HG03469 (cell line): ENCODE data around the gene LAP3.
"Not testable (repeated sequence)": the region's sequence is repeated elsewhere in the genome, so short reads cannot be mapped to it uniquely, and the experiment has no call there.

Experiments
- ATAC-seq: cut with Tn5 transposase; IDR thresholded peaks from one replicate; pipeline ENCODE4 v1.9.1; 2021; ENCODE audit warnings: mild to moderate bottlenecking, moderate library complexity, moderate number of reproducible peaks; ENCODE audit not compliant: unreplicated experiment

LAP3 gene

GRCh38 chr4:17561195-17561909 is 15.6 kb upstream of the LAP3 start:
- ATAC-seq, result no peak

- no peak for ATAC-seq
These were observed 14.8 kb upstream of the LAP3 start for GRCh38 chr4:17562157-17562556.

DNA sequence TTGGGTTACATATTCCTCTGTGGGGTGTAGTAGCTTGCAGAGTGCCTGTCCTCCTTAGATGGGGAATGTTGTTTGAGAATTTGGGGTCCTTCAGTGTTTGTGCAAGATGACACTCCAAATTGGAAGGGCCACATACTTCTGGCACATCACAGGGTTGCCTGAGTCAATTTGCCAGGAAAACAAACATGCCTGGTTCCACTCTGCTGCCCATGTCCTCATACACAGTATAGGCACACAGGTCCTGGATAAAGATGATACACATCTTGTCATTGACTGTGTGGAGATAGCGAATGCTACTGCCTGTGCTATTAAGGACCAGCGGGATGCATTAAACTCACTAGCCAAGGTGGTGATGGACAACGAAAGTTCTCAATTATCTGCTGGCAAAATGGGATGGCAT is 11.2 kb upstream of the LAP3 start:
- no peak for ATAC-seq

DNA sequence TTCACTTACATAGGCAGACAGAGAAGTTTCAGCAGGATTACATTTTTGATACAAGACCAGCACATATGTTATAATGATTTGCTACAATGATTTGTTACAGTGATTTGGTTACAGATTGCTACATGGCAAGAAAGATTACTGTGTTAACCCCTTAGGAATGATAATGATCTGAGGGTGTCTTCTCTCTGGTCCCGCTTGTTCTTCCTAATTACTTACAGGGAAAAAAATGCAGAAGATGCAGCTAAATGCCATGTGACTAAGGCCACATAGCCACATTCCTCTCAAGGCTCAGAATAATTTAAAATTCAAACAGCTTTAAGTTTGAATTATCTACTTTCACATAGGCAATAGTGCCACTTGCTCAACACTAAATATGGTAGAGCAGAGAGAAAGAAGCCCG is 9.7 kb upstream of the LAP3 start:
- ATAC-seq, result no peak

- ATAC-seq, result no peak
These were observed 2.8 kb upstream of the LAP3 start for GRCh38 chr4:17574206-17574605.

GRCh38 chr4:17575177-17575576 is 1.8 kb upstream of the LAP3 start:
- ATAC-seq, result not testable (repeated sequence)

- ATAC-seq, result no peak
These were observed 875 bp downstream of the LAP3 start for GRCh38 chr4:17577665-17578481.

GRCh38 chr4:17578482-17578891 is 1.5 kb downstream of the LAP3 start:
- peak; percentile 27 for ATAC-seq

- no peak for ATAC-seq
These were observed 4.0 kb downstream of the LAP3 start for GRCh38 chr4:17580969-17581368.

GRCh38 chr4:17583276-17583675 is 6.3 kb downstream of the LAP3 start:
- ATAC-seq, result no peak

DNA sequence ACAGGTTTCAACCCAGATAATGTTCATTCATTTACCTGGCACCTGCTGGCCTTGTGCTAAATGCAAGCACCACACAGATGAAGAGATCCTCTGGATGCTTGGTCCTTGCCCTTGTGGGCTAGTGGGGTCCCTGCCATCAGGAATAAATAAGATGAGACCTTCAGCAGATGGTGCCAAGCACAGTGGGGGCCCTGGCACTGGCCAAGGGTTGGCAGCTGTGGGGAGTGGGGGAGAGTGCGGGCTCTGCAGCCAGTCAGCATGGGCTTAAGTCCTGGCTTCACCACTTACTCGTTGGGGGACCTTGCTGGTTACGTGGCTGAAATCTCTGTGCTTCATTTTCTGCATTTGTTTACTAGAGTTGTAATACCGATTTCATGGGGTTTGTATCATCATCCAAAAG is 6.9 kb downstream of the LAP3 start:
- no peak for ATAC-seq

GRCh38 chr4:17584521-17585213 is 7.7 kb downstream of the LAP3 start:
- no peak for ATAC-seq

DNA sequence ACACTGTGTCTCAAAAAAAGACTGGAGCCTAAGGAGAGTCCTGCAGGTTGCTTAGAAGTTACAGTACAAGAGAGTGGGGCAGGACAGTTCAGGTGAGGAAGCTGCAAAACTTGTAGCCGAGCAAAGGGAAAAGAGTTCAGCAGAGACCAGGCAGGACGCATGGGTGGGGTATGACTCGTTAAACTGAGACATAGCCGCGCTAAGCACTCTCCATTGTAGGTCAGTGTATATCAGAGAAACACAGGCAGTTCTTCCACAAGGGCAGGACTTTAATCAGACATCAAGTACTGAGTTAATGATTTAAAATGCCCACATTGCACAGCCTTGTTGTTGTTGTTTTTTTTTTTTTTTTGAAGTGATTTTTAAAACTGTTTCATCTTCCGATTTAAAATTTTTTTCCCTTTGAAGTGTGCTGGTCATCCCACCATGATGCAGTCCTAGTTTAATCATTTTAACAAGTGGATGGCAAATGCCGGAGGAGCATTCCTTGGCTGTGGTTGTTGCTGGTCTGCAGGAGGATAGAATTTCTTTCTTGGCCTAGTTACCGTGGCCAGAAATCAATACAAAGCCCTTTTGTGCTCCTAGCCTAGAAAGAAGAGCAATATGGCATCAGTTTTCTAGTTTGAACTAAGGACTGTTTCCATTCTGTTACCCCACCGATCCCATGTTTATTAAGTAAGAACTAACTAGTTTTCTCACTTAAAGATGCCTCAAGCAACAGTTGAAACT is 10.3 kb downstream of the LAP3 start:
- ATAC-seq, result no peak

GRCh38 chr4:17589355-17589754 is 12.4 kb downstream of the LAP3 start:
- no peak for ATAC-seq

GRCh38 chr4:17595471-17596005 is 18.5 kb downstream of the LAP3 start:
- peak; percentile 77 for ATAC-seq

GRCh38 chr4:17597517-17597916 is 20.5 kb downstream of the LAP3 start:
- no peak for ATAC-seq

- no peak for ATAC-seq
These were observed 22.8 kb downstream of the LAP3 start for GRCh38 chr4:17599826-17600225.

DNA sequence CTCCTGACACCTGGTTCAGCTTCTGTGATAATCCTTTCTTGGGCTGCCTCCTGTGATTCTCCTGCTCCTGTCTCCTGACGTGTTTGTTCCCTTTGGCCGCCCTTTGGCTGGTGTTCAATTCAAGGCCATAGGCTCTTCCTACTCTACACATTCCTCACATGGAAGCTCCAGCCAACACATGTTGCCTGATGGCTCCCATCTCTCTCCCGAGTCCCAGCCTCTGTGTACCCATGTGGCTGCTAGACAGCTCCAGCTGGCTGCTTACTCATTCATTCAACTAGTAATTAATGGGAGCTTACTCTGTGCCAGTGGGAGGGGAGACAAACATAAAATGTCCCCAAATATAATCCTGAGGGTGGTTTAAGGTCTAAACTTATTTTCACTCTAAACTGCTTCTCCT is 28.2 kb downstream of the LAP3 start:
- ATAC-seq, result no peak

DNA sequence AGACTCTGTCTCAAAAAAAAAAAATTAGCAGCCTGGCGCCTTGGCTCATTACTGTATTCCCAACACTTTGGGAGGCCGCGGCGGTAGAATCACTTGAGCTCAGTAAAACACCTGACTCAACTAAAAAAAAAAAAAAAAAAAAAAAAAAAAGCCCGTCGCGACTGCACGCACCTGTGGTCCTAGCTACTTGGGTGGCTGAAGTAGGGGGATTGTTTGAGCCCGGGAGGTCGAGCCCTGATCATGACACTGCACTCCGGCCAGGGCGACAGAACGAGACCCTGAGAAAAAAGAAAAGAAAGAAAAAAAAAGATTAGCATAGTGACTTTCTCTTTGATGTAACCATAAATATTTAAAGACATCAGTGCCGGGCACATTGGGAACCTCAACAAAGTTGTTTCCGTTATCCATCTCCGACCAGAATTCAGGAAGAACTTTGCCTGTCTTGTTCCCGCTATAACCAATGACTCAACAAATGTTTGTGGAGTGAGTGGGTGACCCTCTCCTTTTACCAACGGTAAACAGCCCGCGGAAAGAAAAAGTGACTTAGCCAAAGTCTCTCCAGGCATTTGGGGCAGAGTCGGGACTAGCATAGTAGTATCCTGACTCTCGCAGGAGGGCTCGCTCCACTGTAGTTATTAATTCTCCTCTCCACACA is 36.9 kb downstream of the LAP3 start:
- ATAC-seq, result peak; percentile 24
